GM19239 (cell line): ENCODE results near the gene RNU1-1.

Experiments
- DNase-seq: peaks from one replicate; pipeline ENCODE4 v3.0.0; 2011; ENCODE audit warnings: low spot score; ENCODE audit not compliant: insufficient read length
- FAIRE-seq: peaks from 2 replicates; lab custom pipeline; 2011; peaks lifted over from hg19 to GRCh38; lab: Jason Lieb, UNC

The RNU1-1 gene

DNA sequence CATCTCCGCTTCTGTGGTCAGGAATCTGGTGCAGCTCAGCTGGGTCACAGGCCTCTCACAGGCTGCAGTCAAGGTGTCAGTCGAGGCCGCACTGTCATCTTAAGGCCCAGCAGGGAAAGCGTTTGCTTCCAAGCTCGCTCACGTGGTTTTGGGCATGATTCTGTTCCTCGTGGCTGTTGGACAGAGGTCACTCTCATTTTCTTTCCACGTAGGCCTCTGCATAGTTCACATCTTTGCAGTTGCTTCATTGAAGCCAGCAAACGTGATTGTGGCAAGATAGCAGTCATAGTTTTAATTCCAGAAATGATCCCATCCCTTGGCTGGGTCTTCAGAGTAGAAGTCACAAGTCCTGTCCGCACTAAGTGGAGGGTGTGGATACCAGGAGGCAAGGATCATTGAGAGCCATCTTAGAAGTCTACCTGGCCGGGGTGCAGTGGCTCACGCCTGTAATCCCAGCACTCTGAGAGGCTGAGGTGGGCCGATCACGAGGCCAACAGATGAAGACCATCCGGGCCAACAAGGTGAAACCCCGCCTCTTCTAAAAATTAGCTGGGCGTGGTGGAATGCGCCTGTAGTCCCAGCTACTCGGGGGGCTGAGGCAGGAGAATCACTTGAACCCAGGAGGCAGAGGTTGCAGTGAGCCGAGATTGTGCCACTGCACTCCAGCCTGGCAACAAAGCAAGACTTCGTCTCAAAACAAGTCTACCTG, 49.0 kb downstream of the RNU1-1 start:
- DNase-seq = no peak
- no peak for FAIRE-seq
